GM12878 (cell line): ENCODE data around the gene TMUB2. TPM values are rescaled to one million over a fixed set of nuclear protein-coding genes. Genes with fewer than 3 reads are reported as not detected.

Experiments
- CHD1 ChIP-seq: IDR thresholded peaks from 2 replicates; pipeline ENCODE4 v1.6.1; 2012; ENCODE audit warnings: low read depth, low read length, improper control_type of control experiment
- CREB1 ChIP-seq: IDR thresholded peaks from 2 replicates; pipeline ENCODE4 v1.6.1; 2012; ENCODE audit warnings: low read depth, mild to moderate bottlenecking, inconsistent platforms
- EED ChIP-seq: sonication (generic); IDR thresholded peaks from 2 replicates; pipeline ENCODE4 v1.6.1; 2016; ENCODE audit warnings: antibody characterized with exemption, low read depth
- NFIC ChIP-seq: IDR thresholded peaks from 2 replicates; pipeline ENCODE4 v1.6.1; 2012; ENCODE audit warnings: low read depth, mild to moderate bottlenecking, inconsistent platforms, low read length, moderate library complexity
- POLR2A ChIP-seq: IDR thresholded peaks from 2 replicates; pipeline ENCODE4 v1.6.1; 2011; ENCODE audit warnings: low read depth, mild to moderate bottlenecking, low read length
- POLR2AphosphoS2 ChIP-seq: IDR thresholded peaks from 2 replicates; pipeline ENCODE4 v1.6.1; 2011; ENCODE audit warnings: low read depth, mild to moderate bottlenecking, low read length, improper control_type of control experiment, moderate library complexity
- RFX5 ChIP-seq: IDR thresholded peaks from 2 replicates; pipeline ENCODE4 v1.6.1; 2011; ENCODE audit warnings: low read depth, low read length, improper control_type of control experiment
- SUPT20H ChIP-seq: IDR thresholded peaks from 2 replicates; pipeline ENCODE4 v1.6.1; 2011; ENCODE audit warnings: low read depth, mild to moderate bottlenecking, low read length, moderate library complexity, borderline replicate concordance; ENCODE audit not compliant: control insufficient read depth
- ZBED1 ChIP-seq: IDR thresholded peaks from 2 replicates; pipeline ENCODE4 v1.6.1; 2016; ENCODE audit warnings: borderline replicate concordance
- ZNF274 ChIP-seq: IDR thresholded peaks from one replicate; pipeline ENCODE4 v1.8.0; 2011; ENCODE audit not compliant: insufficient read length, insufficient read depth
- polyA plus RNA-seq, 11 experiments: library from polyadenylated mRNA; depleted of rRNA in 4 of 11; unstranded in 6 of 11; stranded (reverse) in 5 of 11; fragments of >200 nt; fragmentation: Nextera tagmentation in 4 of 11; fragmentation: Illumina TruSeq in 1 of 11; extraction: Ambion mirVana in 4 of 11; extraction: Trizol in 1 of 11; gene quantifications; 1 replicate in 1 of 11; 2 replicates in 10 of 11; pipeline versions ENCODE4 v1.2.1 to v1.2.3, GENCODE V29; 2011 to 2016; ENCODE audit warnings: inconsistent platforms in 2 of 11, missing spikeins in 2 of 11, low read depth in 1 of 11
- total RNA-seq, 4 experiments: library from RNA; depleted of rRNA in 3 of 4; stranded (reverse); fragments of >200 nt in 3 of 4; fragmentation: Illumina TruSeq in 1 of 4; extraction: Trizol in 1 of 4; gene quantifications; 2 replicates each; pipeline versions ENCODE4 v1.2.1 to v1.2.3, GENCODE V29; 2013 to 2021
- TF ChIP-seq, protein P1 (sequence below): fragments of 450-650 bp; formaldehyde crosslinking; IDR thresholded peaks from 2 replicates; pipeline ENCODE4 v1.4.0; 2022; ENCODE audit warnings: mild to moderate bottlenecking, moderate library complexity

TMUB2 gene
- total and polyA plus RNA-seq, 10 of the 15 experiments (the other 5 are each of a cell fraction or from before 2014, with no cell fraction given): 4.3 to 34.0 (median 20.0) TPM

DNA sequence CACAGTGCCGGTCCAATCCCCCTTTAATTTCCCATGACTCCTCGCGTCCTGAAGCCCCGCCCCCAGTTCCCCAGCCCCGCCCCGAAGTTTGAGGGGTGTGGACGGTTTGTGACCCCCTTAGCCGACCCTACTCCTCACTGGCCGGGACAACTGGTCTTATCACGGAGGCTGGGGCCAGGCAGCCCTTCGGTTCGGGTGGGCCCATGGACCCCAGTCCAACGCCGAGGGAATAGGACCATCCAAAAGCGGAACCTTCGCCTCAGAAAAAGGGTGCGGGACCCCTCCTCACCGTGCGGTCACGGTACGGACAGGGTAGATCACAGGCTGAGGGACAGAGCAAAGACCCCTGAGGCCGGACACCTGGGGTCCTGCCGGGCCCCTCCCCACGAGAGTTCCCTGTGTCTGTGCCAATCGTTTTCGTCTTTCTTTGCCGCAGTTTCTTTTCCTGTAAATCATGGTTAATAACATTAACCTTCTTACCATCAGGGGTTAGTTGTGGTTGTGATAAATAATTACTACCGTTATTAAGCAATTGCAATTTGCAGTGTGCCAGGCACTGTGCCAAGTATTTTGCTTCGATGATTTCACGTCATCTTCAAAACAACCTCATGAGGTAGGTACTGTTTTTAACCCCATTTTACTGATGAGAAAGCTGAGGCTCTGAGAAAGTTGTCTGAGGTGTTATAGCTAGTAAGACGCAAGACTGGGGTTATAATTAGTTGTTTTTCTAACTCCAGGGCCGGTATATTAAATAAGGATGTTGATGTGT, 543 bp downstream of the TMUB2 start (continued):
- TF ChIP-seq, protein P1, sequence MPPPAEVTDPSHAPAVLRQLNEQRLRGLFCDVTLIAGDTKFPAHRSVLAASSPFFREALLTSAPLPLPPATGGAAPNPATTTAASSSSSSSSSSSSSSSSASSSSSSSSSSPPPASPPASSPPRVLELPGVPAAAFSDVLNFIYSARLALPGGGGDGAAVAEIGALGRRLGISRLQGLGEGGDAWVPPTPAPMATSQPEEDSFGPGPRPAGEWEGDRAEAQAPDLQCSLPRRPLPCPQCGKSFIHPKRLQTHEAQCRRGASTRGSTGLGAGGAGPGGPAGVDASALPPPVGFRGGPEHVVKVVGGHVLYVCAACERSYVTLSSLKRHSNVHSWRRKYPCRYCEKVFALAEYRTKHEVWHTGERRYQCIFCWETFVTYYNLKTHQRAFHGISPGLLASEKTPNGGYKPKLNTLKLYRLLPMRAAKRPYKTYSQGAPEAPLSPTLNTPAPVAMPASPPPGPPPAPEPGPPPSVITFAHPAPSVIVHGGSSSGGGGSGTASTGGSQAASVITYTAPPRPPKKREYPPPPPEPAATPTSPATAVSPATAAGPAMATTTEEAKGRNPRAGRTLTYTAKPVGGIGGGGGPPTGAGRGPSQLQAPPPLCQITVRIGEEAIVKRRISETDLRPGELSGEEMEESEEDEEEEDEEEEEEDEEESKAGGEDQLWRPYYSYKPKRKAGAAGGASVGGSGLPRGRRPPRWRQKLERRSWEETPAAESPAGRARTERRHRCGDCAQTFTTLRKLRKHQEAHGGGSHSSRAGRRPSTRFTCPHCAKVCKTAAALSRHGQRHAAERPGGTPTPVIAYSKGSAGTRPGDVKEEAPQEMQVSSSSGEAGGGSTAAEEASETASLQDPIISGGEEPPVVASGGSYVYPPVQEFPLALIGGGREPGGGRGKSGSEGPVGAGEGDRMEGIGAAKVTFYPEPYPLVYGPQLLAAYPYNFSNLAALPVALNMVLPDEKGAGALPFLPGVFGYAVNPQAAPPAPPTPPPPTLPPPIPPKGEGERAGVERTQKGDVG (CRISPR knock-in tag): no peak
- TF ChIP-seq POLR2AphosphoS2 (no peak), CHD1 (no peak), ZBED1 (no peak), EED (no peak), SUPT20H (no peak), RFX5 (no peak), POLR2A (0 out of 2 replicates have a peak, but pooled peaks have one; percentile 61), CREB1 (peak; percentile 65), NFIC (no peak), ZNF274 (no peak)
